SW 1271 (cell line): Measurements from ENCODE around the gene ANKRD33B.
A peak's percentile ranks its signal among the peaks of the same experiment; 100 is the strongest.

ENCODE experiments used
- DNase-seq, 2 experiments: peaks; one replicate each; lab custom pipeline; 2025; lab: John Stamatoyannopoulos, UW

ANKRD33B gene

DNA sequence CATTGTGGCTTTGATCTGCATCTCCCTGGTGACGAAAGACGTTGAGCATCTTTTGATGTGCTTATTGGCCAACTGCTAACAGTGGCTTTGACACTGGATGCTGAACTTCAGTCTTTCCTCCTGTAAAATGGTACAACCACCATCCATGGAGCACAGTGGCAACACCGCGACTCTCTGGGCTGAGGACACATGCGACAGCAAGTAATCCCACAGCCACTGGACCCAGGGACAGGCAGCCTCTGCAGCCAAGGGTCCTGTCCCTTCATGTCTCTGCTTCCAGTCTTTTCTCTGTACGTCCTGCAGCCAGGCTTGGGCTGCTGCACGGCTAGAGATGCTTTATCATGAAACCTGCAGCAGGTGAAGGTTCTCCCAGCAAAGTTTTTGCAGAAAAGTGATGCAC is 113.7 kb downstream of the ANKRD33B start:
- DNase-seq = no peak

DNA sequence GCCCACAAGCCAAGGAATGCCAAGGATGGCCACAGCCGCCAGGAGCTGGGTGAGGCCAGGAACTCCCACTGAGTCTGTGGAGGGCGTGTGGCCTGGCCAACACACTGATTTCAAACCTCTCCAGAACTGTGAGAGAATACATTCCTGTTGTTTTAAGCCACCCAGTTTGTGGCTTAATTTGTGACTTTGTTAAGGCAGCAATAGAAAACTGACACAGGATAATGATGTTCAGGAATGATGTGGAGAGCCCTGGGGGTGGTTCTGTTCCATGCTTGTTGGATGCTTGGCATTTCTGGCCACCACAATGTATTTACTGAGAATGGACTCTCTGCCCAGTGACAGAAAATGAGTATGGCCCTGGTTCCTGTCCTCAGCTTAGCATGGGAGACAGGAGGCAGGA is 114.4 kb downstream of the ANKRD33B start:
- no peak for DNase-seq

DNA sequence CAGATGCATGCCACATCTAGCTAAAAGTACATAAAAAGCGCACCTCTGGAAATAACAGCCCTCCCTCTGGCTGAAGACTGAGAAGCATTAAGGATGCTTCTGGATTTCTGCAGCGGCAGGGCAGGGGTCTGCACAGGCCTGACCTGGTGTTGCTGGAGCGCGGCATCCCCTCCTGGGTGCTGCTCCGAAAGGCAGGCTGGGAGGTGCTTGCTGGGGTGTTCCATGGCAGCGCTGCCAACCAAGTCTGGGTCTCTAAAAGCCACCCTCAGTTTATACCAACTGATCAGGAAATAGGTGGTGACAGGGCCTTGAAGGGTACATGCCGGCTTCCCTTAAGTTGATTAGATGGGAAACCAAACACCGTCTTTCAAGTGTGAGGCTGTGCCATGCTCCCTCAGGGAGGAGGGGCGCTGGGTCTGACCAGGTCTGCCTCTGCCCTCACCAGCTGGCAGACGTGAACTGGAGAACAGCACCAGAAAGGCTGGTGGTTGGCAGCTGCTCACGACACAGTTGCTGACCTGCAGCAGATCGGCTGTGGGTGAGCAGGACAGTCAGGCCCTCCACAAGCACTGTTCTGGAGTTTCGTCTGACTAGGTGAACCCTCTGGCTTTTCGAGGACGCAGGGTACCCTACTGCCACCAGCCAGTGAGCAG is 115.6 kb downstream of the ANKRD33B start:
- DNase-seq = no peak

DNA sequence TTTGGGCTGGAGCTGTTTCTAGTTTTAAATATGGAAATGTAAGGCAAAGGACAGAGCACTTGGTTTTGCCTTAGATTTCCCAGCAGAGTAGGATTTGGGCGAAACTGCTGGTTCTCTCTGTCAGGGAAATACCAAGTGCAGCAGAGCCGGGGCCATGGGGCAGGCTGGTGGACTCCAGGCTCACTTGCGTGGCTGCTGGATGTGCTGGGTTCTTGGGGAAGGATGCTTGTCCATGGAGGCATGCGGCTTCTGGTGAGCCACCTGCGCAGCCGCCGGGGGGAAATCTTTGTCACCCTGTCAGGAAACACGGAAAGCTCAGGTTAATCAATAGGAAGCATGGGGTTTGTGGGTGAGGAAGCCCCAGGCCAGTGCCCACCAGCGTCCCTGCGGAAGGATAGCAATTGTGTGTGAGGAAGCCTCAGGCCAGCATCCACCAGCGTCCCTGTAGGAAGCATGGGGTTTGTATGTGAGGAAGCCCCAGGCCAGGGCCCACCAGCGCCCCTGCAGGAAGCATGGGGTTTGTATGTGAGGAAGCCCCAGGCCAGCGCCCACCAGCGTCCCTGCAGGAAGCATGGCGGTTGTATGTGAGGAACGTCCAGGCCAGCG is 117.1 kb downstream of the ANKRD33B start:
- DNase-seq = no peak

DNA sequence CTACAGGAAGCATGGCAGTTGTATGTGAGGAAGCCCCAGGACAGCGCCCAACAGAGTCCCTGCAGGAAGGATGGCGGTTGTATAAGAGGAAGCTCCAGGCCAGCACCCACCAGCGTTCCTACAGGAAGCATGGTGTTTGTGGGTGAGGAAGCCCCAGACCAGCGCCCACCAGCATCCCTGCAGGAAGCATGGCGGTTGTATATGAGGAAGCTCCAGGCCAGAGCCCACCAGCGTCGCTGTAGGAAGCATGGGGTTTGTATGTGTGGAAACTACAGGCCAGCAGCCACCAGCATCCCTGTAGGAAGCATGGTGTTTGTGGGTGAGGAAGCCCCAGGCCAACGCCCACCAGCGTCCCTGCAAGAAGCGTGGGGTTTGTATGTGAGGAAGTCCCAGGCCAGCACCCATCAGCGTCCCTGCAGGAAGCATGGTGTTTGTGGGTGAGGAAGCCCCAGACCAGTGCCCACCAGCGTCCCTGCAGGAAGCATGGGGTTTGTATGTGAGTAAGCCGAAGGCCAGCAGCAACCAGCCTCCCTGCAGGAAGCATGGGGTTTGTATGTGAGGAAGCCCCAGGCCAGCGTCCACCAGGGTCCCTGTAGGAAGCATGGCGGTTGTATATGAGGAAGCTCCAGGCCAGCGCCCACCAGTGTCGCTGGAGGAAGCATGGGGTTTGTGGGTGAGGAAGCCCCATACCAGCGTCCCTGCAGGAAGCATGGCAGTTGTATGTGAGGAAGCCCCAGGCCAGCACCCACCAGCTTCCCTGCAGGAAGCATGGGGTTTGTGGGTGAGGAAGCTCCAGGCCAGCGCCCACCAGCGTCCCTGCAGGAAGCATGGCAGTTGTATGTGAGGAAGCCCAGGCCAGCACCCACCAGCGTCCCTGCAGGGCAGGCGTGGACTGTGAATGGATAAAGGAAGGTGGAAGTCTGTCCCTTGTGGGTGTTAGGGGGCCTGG is 118.1 kb downstream of the ANKRD33B start:
- DNase-seq = no peak

DNA sequence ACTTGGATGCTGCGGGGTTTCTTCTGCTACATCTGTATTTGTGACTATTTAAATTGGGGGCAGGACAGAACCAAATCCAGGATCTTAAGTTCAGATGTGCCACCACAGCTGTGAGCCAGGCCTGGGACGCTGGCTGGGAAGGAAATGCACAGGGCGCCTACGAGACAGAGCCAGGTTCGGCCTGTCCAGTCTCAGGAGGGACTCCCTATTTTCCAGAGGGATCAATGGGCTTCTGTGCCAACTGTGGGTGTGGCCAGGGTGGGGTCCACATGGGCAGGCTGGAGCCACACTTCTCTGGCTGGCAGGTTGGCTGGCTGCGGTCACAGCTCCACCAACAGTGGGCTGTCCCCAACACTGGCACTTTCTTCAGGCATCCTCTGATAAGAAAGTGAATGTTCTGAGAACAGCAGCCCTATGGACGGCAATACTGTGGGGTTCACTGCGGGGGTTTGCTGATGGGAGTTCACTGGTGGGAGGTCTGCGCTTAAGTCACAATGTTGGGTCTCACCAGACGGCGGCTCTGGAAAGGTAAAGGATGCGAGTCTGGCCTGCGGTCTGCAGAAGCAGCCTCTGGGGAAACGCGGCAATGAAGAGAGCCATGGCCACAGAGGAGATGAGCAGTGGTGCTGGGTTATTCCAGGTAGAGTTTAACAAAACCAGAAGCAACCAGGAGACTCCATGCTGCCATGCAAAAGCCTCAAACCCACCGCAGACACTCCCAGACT is 119.1 kb downstream of the ANKRD33B start:
- no peak for DNase-seq

DNA sequence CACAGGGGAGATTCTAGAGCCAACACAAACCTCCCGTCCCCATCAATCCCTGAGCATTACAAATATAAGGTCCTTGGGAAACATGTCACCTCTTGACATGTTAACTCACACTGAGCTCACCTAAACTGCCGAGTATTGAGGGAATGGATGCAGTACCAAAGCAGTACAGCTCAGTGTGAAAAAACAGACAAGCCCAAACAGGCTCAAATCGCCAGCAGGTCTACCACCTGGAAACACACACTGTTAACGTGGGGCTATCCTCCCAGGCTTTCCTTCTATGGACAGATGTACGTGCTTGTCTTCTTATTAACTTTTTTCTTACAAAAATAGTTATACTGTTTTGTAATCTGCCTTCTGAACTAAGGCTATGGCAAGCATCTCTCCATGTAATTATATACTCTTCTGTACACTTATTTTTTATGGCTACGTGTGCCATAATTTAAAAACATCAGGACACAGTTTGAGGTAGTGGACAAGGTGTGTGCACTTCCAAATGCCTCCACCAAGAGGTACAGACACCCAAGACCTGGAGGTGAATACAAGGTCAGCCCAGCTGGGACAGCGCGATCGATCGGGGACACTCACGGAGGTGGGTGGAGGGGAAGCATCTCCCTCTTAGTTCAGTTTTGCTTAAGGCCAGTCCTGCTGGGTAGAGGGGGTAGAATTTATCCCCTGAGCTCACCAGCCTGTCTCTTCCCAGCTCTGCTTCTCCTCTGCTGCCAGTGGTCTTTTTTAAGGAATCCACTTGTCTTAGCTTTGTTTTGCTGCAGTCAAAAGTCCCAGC is 120.6 kb downstream of the ANKRD33B start:
- DNase-seq = no peak

DNA sequence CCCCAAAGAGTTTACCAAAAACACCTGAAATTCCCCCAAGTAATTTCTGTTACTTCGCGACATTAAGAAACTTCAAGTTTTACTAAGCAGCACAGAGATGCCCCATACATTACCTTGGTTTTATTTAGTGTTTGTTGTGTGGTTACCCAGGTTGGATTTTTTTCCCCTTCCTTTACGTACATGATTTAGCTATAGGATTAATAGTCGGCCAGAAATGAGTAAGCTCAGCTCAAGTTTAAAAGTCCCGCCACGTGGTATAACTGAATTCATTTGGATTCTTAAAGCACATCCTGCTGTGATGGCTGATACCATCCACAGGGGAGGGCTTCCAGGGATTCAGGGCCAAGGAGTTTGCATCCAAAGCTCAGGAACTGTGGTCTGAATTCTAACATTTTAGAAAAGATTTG is 121.2 kb downstream of the ANKRD33B start:
- no peak for DNase-seq

DNA sequence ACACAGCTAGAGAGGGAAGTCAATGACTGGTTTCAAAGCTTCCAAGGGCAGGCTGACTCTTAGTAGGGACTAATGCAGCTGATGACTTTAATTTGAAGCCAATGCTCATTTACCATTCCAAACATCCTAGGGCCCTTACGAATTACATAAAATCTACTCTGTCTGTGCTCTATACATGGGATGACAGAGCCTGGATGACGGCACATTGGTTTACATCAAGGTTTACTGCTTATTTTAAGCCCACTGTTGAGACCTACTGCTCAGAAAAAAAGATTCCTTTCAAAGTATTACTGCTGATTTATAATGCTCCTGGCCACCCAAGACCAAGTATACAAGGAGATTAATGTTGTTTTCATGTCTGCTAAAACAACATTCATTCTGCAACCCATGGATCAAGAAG is 123.0 kb downstream of the ANKRD33B start:
- DNase-seq = no peak

DNA sequence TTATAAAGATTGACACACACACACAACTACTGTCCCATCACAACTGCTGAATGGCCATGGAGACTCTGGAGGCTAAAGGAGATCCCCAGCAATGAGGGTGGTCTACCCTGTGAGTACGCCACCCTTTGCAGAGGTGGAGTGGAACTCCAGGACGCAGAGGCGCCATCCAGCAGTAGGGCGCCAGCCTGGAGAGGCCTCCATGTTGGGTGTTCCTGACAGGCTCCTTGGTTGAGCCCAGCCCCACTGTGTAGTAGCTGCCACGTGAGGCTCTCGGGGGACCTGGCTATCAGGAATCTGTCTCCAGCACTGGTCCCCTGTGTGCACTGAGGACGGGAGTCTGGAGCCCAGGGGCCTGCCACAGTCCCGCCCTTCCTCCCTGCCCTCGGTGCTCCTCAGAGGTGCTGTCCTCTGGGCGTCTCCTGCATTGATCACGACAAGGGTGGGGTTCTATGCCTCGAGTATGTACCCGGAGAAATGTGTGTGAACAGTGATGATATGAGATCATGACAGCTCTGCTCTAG is 124.8 kb downstream of the ANKRD33B start:
- no peak for DNase-seq

DNA sequence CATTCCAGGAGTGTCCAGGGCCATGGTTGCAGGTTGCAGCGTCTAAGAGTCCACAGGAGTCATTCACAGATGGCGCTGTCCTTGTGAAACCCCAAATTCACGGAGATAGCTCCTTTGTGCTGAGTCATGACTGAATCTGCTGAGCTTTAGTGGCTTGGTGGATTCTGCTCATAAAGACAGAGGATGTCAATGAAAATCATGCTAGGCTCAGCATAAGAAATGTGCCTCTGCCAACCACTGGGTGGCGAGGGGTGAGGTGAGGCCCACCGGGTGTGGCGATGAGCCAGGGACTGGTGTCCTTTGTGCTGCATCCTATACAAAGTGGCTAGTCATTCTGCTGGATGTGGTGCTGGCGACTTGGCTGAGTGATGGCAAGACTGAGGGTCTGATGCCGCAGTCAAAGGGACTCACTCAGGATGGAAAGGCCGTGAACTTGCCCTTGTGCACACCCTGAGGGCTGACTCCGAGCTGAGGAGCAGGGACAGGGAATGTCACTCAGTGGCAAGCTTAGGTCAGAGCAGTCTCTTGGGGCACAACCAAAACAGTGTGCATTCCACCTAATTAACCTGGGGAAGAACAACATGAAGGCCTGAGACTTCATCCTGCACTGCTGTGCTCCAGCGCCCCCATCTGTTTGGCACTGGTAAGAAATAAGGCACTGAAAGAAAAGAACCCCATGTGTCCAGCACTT is 125.7 kb downstream of the ANKRD33B start:
- peak; percentile 20 to 35 for DNase-seq

DNA sequence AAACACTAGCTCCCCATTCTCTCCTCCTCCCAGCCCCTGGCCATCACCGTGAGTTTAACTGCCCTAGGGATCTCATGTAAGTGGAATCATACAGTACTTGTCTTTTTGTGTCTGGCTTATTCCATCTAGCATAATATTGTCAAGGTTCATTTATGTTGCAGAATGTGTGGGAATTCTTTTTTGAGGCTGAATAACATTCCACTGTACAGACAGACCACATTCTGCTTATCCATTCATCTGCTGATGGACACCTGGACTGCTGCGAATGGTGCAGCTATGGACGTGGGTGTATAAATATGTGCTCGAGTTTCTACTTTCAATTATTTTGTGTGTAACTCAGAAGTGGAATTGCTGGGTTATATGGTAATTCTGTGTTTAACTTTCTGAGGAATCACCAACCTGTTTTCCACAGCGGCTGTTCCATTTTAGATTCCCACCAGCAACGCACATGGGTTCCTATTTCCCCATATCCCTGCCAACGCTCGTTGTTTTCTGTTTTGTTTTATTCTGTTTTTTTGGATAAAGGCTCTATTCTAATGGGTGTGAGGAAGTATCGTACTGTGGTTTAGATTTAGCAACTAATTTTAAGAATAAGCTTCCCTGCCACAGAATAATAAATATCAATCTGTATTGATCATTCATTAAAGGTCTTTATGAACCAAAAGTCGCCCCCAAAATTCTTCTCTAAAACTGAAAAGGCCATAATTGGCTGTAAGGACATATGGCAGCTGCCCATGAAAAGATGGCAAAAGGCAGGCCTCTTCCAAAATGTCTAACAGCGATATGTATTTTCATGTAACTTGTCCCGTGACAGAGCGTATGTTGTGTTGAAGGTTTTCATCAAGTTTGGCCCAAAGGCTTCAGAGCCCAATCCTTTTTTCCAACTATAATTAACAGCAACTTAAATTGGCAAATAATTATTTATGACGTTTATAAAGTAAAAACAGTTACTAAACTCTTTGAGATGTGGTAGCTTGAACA is 126.9 kb downstream of the ANKRD33B start:
- no peak for DNase-seq

DNA sequence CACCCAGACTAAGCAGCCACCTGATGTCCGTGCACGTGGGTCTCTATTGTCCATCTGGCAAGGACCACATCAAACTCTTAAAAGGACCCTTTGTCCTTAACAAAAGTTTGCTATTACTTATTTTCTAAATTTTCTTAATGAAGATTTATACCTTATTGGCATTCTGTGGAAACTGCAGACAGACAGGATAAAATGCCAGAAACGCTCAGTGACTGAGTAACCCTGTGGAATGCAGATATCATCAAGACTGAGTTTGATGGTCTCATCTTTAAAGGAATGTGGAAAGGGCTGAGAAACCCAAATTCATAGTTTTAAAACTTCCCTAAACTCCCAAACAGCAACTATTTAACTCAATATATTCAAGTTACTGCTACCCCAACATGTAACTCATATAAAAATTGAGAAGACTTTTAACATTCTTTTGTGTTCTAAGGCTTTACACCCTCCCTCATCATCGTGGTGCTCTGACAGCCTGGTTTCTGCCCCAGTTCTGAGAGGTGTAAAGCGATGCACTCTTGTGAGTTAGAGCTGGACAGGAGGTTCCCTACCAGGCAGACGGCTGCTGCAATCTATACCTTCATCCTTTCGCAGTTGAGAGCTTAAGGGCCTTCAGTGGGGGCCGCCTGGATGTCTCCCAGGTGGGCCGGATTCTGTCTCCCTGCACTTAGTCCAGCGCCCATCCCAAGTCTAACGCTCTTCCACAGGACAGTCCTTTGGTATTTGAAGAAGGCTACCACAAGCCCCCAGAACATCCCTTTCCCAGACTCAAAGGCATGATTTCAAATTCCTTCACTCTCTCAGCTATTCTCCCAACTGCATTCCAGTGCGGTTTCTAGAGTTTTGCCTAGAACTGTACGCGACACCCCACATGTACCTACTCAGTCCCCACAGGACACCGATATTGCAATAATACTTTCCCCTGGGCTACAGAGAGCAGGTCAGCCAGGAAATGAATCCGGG is 128.2 kb downstream of the ANKRD33B start:
- DNase-seq = peak in 1 of 2 experiments; percentile 36

DNA sequence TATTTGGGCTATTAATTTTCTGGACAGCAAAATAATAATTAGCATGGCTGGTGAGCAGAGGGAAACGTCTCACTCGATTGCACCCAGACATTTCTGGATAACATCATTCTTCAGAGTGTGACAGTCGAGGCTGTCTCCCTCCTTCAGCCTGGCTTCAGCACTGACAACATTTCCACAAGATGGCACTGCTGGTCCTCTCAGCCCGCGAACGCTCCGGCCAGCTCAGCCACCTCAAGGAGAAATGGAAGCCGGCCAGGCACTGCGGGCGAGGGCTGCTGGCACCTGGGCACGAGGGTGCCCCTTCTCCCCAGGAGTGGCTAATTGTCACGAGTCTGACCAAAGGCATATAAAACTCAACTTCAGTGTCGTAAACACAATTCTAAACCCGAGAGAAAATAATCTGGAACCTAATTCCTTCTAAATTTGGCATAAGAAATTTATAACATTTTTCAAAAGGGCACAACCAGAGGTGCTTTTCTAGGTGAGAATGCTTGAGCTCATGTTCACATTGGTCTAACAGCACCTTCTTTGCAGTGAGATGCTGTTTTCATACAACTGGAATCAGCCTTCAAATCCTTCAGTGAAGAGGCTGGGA is 131.3 kb downstream of the ANKRD33B start:
- peak; percentile 15 to 76 for DNase-seq

DNA sequence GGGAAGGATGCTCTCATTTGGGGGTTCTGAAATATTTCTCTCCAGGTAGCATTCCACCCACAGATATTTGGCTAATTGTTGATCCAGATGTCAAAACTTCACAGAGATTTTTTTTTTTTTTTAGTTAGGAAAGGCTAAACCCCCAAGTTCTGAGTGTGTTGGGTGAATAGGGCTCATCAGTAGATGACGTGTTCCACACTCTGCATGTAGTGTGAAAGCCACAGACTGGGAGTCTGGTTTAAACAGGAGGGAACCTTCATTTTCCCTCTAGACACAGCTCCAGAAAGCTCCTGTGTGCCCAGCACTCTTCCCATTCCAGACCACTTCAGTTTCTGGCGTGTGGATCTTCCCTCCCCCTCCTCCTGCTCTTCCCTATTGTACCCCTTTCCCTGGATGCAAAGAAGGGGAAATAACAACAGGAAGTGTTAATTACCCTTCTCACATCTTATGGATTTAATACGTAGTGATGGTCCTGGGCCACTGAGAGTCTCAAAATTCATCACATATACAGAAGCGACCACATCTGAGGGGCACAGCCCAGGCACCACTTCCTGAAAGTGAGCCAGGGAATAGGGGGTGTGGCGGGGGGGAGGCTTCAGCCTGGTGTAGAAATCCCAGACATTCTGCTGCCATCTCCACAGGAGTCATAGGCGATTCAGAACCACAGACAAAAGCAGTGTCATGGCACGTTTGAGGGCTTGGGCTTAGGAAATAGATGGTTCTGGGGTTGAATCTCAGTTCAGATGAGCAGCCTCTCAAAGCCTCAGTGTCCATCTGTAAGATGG is 132.1 kb downstream of the ANKRD33B start:
- DNase-seq = no peak

DNA sequence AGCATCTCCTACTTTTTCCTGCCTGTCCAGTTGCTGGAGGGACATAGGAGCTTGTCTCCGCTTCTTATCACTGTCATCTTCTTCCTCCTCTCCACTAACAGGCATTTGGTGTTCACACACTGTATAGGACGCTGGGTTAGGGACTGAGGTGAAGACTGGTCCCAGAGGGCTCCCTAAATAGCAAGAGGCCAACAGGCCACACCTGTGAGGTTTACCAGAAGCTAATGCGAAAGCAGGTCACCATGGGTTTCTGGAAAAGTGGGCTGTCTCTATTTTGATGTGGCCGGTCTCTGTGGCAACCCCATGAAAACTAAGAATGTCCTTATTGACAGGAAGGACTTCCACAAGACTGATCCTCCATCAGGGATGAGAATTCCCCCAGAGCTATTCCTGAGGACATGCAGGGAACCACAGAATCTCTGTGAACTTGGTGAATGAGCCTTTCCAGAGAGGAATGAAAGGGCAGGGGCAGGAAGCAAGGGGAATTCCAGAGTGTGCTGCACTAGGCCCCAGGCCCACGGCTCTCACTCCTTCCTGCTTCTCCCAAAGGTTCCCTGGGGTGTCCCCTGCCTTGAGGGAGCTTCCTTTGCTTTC is 135.5 kb downstream of the ANKRD33B start:
- DNase-seq = no peak

DNA sequence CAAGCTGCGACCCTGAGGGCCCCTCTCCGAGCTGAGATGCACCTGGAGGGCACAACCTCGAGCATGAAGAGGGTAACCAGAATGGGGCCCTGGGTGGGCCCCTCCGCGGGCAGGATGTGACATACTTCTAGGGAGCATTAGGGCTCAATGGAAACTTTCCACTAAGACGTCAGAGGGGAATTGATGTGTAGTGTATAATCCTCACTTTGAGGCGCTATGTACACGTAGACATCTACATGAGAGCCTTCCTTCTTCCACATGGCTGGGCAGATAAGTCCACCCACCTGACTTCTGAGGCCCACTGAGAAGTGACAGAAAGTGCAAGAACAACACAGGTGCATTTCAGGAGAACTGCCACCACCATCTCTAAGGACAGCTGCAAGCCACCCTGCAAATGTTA is 136.1 kb downstream of the ANKRD33B start:
- no peak for DNase-seq
